Gastroesophageal sphincter (tissue), 3 donors: Measurements from ENCODE around the gene CD4.

Experiments used
- CTCF ChIP-seq, 4 experiments: fragments of 200-600 bp in 2 of 4; fragments of 450-650 bp in 2 of 4; sonication (generic) in 1 of 4; IDR thresholded peaks; one replicate each; pipeline ENCODE4 v1.5.1; 2017 to 2019; ENCODE audit warnings: antibody characterized with exemption in 4 of 4, mild to moderate bottlenecking in 2 of 4, moderate library complexity in 2 of 4
- EP300 ChIP-seq: sonication (generic); formaldehyde crosslinking; IDR thresholded peaks from one replicate; pipeline ENCODE4 v1.6.1; 2017; ENCODE audit warnings: antibody characterized with exemption, mild to moderate bottlenecking
- POLR2A ChIP-seq, 2 donors: fragments of 450-650 bp; IDR thresholded peaks; one replicate each; pipeline ENCODE4 v1.6.1; 2017; ENCODE audit warnings: antibody characterized with exemption in 2 of 2, mild to moderate bottlenecking in 2 of 2, moderate library complexity in 1 of 2
- POLR2AphosphoS5 ChIP-seq: sonication (generic); formaldehyde crosslinking; IDR thresholded peaks from one replicate; pipeline ENCODE4 v1.6.1; 2017; ENCODE audit warnings: antibody characterized with exemption

DNA sequence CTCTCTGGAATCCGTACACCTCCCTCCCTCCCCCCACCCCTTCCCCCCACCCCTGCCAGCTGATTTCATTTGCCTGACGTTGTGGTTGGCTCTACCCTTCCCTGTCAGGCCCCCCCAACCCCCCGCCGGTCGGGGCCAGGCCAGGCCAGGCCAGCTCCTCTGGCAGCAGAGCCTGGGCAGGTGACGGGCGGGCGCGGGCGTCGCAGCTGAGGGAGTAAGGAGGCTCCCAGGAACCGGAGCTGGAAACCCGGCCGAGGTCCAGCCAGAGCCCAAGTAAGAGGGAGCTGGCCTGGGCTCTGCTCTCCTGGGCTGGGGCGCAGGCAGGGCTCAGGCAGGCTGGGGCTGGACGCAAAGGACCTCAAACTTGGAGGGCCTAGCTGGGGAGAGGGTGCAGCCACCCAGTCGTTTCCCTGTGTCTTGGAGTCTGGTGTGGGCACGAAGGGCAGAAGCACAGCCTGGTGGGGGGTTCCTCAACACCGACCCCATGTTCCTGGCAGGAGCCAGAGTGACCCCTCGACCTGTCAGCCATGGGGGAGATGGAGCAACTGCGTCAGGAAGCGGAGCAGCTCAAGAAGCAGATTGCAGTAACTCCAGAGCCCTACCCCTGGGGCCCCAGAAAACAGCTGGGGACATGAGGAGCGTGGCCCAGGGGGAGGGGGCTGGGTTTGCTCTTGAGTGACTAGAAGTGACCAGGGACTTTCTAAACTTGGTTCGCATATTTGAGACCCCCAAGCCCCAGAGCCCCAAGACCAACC is 51.6 kb downstream of the CD4 start, which contains the start of gene GNB3:
- TF ChIP-seq CTCF (IDR thresholded peaks at IDR 0.05) (no peak), EP300 (no peak), POLR2AphosphoS5 (no peak), POLR2A (IDR thresholded peaks at IDR 0.05) (no peak)
